Fibroblast of villous mesenchyme (primary cell): ENCODE measurements around the gene ATP8A1. TPM values are rescaled to one million over a fixed set of nuclear protein-coding genes. Genes with fewer than 3 reads are reported as not detected.

Source experiments
- DNase-seq: peaks from one replicate; pipeline ENCODE4 v3.0.0-alpha.2; 2010; ENCODE audit warnings: low read depth
- H3K4me3 ChIP-seq: 2 replicates; pipeline ENCODE4 v1.5.1; 2011; ENCODE audit warnings: low read depth, mild to moderate bottlenecking, low read length
- CTCF ChIP-seq: IDR thresholded peaks from 2 replicates; pipeline ENCODE4 v1.5.1; 2012; ENCODE audit warnings: low read depth, mild to moderate bottlenecking, low read length; ENCODE audit not compliant: insufficient read depth
- total RNA-seq: library from RNA; depleted of rRNA; stranded (reverse); fragments of >200 nt; gene quantifications from 2 replicates; pipeline ENCODE4 v1.2.3, GENCODE V29; 2012

Gene ATP8A1
- total RNA-seq, 1 donor = 0.86 TPM

DNA sequence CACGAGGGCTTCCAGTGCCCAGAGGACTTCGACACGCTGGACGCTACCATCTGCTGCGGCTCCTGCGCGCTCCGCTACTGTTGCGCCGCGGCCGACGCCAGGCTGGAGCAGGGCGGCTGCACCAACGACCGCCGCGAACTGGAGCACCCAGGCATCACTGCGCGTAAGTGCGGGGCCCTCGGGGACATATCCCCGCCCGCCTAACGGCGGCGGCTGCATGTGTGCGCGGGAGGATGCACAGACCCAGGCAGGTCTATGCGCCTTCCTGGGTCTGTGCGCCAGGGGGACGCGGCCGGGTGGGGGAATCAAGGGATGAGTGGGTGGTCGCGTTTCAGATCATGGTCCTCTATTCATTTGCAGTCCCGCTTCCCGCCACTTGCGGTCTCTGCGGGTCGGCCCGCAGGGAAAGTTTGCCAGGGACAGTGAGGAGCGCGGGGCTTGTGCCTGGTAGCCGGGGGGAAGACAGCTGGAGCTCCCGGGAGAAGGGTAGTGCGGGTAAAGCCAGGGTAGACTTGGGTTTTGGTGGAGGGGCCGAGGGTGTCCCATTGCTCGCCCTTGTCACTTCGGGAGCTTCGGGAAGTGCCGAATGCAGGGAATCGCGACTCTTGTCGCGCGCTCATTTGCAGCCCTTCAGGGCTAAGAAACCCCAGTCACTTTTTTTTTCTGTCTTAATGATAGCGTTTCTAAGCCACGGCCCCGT lies 258.6 kb downstream of the ATP8A1 start:
- no peak for DNase-seq
- TF ChIP-seq CTCF = no peak
- H3K4me3 ChIP-seq = no peak overlapping the region

GRCh38 chr4:42397635-42398170 lies 259.2 kb downstream of the ATP8A1 start:
- no peak for TF ChIP-seq CTCF
- peak overlapping the region; percentile 29 for H3K4me3 ChIP-seq
- peak; percentile 4 for DNase-seq

DNA sequence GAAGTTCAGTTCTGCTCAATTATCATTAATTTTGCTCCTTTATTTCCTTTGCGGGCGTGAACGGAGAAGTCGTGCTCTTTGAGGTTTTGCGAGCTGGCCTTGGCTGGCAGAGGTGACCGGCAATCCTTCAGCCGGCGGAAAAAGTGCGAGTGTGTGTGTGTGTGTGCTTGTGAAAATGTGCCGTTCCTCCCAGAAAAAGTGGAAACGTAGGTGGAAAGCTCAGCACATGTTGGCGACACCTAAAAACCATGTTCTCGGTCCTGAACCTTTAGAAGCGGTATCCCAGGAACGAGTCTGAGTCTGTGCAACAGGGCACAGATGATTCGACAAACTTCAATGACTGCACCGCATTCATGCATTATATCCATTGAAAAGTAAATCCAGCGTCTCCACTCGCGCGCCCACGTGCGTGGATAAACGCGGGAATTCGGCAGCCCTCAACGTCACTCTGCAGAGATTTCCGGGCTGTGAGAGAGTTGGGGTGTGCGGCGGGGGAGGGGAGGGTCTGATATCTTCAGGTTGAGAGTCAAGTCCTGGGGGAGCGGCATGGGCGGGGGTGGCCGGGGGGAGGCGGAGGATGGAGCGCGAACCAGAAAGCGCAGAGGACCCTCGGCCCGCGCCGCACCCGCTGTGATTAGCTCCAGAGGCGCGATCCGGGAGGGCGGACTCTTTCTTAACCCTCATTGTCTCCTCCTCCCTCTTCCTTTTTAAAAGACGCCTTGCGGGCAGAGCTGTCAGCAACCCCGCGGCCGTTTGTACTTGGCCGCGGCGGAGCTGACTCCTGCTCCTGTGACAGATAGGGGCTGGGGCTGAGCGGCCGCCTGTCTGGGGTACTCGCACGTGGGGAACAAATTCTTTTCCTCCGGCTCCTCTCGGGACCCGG lies 259.9 kb downstream of the ATP8A1 start, which contains the start of gene SHISA3:
Gene SHISA3 (plus strand): TSS at position 737 of the 883 bp plus-strand sequence. CDS start 569 bp downstream, outside the sequence.
- DNase-seq = no peak
- H3K4me3 ChIP-seq = peak within 1 kb of the TSS; percentile 29
- no peak for TF ChIP-seq CTCF

- TF ChIP-seq CTCF = no peak
- H3K4me3 ChIP-seq = no peak overlapping the region
- no peak for DNase-seq
Measured at GRCh38 chr4:42396361-42396751, 260.5 kb downstream of the ATP8A1 start.

DNA sequence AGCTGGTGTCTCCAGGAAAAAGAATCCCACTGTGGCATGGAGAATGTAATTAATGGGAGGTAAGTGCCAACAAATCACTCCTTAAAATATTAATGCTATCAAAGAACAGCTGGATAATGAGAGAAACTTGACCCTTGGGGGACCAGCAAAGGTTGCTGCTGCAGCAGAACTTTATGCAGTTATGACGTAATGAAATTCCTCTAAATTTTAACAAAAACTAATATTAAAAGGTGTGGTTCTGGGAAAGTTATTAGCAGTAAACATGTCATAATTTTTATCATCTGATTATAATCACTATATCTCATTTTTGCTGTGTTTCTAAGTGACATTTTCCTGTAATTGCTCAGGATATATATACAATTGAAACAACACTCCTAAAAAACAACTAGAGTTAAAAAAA lies 261.3 kb downstream of the ATP8A1 start:
- H3K4me3 ChIP-seq = no peak overlapping the region
- no peak for DNase-seq
- no peak for TF ChIP-seq CTCF

DNA sequence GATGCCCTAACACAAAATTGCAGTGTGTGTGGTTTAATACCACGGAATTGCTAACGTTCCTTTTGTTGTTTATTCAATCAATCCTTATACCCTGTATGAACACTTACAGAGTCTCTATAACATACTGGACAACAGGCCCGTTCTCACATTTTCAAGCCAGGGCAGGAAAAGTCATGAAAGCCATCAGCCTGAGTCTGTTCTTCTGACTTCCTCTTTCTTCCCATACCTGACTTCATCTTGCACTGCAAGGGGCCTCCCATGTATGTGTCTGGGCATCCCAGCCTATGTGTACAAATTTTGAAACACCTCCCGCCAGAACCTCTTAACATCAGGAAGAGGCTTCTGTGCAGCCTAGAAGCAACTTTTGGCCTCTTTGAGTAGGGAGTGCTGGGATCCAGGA lies 264.5 kb downstream of the ATP8A1 start:
- H3K4me3 ChIP-seq = no peak overlapping the region
- no peak for DNase-seq
- TF ChIP-seq CTCF = no peak
